Measurements from ENCODE around the gene E2F2. TPM values are rescaled to one million over a fixed set of nuclear protein-coding genes. Genes with fewer than 3 reads are reported as not detected.
A peak's percentile ranks its signal among the peaks of the same experiment; 100 is the strongest.

Gene E2F2
- total and polyA plus RNA-seq, 2 of the 13 experiments (the other 11 are each of a cell fraction or from before 2014, with no cell fraction given): 0.65 to 6.6 TPM

GRCh38 chr1:23530747-23531561, at the start of gene E2F2 (continued):
- TF ChIP-seq, protein P1, sequence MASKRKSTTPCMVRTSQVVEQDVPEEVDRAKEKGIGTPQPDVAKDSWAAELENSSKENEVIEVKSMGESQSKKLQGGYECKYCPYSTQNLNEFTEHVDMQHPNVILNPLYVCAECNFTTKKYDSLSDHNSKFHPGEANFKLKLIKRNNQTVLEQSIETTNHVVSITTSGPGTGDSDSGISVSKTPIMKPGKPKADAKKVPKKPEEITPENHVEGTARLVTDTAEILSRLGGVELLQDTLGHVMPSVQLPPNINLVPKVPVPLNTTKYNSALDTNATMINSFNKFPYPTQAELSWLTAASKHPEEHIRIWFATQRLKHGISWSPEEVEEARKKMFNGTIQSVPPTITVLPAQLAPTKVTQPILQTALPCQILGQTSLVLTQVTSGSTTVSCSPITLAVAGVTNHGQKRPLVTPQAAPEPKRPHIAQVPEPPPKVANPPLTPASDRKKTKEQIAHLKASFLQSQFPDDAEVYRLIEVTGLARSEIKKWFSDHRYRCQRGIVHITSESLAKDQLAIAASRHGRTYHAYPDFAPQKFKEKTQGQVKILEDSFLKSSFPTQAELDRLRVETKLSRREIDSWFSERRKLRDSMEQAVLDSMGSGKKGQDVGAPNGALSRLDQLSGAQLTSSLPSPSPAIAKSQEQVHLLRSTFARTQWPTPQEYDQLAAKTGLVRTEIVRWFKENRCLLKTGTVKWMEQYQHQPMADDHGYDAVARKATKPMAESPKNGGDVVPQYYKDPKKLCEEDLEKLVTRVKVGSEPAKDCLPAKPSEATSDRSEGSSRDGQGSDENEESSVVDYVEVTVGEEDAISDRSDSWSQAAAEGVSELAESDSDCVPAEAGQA (IDR thresholded peaks at IDR 0.05; ENCODE audit: low read depth): no peak
- TF ChIP-seq, protein P1 (CRISPR knock-in tag; IDR thresholded peaks at IDR 0.05; ENCODE audit: borderline replicate concordance): 0 out of 2 replicates have a peak, but pooled peaks have one; percentile 16
- TF ChIP-seq, protein P2, sequence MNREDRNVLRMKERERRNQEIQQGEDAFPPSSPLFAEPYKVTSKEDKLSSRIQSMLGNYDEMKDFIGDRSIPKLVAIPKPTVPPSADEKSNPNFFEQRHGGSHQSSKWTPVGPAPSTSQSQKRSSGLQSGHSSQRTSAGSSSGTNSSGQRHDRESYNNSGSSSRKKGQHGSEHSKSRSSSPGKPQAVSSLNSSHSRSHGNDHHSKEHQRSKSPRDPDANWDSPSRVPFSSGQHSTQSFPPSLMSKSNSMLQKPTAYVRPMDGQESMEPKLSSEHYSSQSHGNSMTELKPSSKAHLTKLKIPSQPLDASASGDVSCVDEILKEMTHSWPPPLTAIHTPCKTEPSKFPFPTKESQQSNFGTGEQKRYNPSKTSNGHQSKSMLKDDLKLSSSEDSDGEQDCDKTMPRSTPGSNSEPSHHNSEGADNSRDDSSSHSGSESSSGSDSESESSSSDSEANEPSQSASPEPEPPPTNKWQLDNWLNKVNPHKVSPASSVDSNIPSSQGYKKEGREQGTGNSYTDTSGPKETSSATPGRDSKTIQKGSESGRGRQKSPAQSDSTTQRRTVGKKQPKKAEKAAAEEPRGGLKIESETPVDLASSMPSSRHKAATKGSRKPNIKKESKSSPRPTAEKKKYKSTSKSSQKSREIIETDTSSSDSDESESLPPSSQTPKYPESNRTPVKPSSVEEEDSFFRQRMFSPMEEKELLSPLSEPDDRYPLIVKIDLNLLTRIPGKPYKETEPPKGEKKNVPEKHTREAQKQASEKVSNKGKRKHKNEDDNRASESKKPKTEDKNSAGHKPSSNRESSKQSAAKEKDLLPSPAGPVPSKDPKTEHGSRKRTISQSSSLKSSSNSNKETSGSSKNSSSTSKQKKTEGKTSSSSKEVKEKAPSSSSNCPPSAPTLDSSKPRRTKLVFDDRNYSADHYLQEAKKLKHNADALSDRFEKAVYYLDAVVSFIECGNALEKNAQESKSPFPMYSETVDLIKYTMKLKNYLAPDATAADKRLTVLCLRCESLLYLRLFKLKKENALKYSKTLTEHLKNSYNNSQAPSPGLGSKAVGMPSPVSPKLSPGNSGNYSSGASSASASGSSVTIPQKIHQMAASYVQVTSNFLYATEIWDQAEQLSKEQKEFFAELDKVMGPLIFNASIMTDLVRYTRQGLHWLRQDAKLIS (CRISPR knock-in tag; IDR thresholded peaks at IDR 0.05): no peak
- TF ChIP-seq SKI (IDR thresholded peaks at IDR 0.05; ENCODE audit: partially characterized antibody) (peak; percentile 61), MYC (CRISPR knock-in tag; IDR thresholded peaks at IDR 0.05; ENCODE audit: borderline replicate concordance) (peak; percentile 37; the same call in 1 of the 2 replicates), ZFP90 (CRISPR knock-in tag; IDR thresholded peaks at IDR 0.05; ENCODE audit: borderline replicate concordance) (peak; percentile 17; the same call in 1 of the 2 replicates), ZSCAN25 (CRISPR knock-in tag; IDR thresholded peaks at IDR 0.05) (no peak), ZNF354B (CRISPR knock-in tag; IDR thresholded peaks at IDR 0.05) (no peak; the same call in 1 of the 2 replicates), ARNT (IDR thresholded peaks at IDR 0.05) (no peak), CENPBD1 (CRISPR knock-in tag; IDR thresholded peaks at IDR 0.05; ENCODE audit: borderline replicate concordance, low read depth) (no peak), HHEX (CRISPR knock-in tag; IDR thresholded peaks at IDR 0.05) (no peak), ZNF430 (CRISPR knock-in tag; IDR thresholded peaks at IDR 0.05) (0 out of 2 replicates have a peak, but pooled peaks have one; percentile 34), ZNF709 (CRISPR knock-in tag; IDR thresholded peaks at IDR 0.05) (peak; percentile 77; the same call in 1 of the 2 replicates)
- TF ChIP-seq, protein P3, sequence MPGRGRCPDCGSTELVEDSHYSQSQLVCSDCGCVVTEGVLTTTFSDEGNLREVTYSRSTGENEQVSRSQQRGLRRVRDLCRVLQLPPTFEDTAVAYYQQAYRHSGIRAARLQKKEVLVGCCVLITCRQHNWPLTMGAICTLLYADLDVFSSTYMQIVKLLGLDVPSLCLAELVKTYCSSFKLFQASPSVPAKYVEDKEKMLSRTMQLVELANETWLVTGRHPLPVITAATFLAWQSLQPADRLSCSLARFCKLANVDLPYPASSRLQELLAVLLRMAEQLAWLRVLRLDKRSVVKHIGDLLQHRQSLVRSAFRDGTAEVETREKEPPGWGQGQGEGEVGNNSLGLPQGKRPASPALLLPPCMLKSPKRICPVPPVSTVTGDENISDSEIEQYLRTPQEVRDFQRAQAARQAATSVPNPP (CRISPR knock-in tag; IDR thresholded peaks at IDR 0.05): 0 out of 2 replicates have a peak, but pooled peaks have one; percentile 58
- TF ChIP-seq, protein P4, sequence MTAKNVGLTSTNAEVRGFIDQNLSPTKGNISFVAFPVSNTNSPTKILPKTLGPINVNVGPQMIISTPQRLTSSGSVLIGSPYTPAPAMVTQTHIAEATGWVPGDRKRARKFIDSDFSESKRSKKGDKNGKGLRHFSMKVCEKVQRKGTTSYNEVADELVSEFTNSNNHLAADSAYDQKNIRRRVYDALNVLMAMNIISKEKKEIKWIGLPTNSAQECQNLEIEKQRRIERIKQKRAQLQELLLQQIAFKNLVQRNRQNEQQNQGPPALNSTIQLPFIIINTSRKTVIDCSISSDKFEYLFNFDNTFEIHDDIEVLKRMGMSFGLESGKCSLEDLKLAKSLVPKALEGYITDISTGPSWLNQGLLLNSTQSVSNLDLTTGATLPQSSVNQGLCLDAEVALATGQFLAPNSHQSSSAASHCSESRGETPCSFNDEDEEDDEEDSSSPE (CRISPR knock-in tag; IDR thresholded peaks at IDR 0.05): peak; percentile 91

Data from HepG2 (cell line).